HL-60/S4 treated with phorbol 12-myristate 13-acetate at 8.2 ng/mL for 4 days and 3 days (cell line): ENCODE data around the gene CYP2W1.
"Not testable (repeated sequence)": the region's sequence is repeated elsewhere in the genome, so short reads cannot be mapped to it uniquely, and the experiment has no call there.

Experiments
- in situ Hi-C: fragments of 300-500 bp; cut with MboI; formaldehyde crosslinking; loops from 2 replicates; pipeline ENCODE4 v1.15.0; 2022; ENCODE audit warnings: low sequenced_read_pairs

The CYP2W1 gene

DNA sequence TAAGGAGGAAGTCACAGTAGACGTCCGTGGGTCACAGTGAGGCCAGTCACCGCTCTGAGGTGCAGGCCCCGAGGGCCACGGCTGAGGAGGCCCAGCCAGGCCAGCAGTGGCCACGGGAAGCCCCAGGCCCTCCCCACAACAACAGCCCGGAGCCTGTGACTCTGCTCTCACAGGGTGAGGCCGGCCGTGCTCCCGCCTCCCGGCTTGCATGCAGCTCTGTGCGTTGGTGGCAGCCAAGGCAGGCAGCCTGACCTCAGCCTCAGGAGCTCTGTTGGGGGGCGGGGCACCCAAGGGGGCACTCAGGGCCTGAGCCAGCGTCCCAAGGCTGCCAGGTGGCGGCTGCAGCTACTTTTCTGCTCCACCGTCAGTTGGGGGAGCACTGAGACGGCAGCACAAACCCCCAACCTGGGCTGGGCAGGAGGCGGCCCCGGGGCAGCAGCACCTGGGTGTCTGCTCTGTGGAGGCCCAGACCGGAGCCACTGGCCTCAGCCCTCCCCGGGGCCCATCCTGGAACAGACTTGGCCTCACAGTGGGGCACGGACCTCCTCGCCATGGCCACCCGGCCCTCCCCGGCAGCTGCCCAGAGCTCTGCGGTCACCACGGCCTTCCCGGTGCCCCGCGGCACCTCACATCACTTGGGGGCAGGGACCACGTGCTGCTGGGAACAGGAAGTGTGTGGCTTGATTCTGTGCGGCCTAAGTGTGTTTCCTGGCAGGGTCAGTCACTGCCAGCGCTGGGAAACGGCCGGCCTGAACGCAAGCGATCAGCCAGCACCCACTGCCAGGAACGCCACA lies 13.3 kb downstream of the CYP2W1 start:
- in situ Hi-C loops, result no loop called here

DNA sequence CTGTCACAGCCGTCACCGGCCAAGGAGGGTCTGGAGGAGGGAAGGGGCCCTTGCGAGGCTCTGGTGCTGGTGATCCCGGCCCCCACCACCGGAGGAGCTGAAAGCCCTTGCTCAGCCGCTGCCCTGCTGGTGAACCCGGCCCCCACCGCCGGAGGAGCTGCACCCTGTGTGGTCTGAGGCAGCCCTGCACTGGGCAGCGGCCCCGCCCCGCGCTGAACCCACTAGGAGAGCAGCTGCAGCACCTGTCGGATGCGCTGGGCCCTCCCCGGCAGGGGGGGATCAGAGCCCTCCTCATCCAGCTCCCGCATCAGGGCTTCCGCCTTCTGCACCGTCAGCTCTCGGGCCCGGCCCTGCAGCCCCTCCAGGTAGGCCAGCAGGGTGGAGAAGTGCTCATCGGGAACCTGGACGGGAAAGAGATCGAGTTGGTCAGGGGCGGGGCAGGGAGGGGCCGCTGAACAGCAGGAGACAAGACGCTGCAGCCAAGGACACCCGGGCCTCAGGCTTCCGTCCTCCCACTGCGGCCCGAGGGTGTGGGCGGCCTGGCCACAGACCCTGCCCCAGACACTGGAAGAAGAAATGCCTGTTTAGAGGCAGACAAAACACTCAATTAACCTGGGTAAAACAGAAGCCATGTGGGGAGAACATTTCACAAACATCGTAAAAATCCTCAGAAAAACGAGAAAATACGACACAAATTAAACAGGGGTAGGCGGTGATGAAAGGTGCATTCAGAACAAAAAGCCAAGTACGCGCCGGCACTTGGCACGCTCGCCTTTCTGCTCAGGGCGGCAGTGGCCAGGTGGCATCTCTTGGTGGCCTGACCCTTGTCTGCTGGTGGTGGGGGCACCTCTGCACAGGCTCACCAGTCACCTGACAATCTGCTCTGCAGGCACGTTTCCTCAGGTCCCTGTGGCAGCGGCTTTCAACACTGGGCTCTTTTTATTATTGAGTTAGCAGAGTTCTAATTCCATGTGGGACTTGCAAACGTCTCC lies 14.7 kb downstream of the CYP2W1 start:
- in situ Hi-C loops, result no loop called here

DNA sequence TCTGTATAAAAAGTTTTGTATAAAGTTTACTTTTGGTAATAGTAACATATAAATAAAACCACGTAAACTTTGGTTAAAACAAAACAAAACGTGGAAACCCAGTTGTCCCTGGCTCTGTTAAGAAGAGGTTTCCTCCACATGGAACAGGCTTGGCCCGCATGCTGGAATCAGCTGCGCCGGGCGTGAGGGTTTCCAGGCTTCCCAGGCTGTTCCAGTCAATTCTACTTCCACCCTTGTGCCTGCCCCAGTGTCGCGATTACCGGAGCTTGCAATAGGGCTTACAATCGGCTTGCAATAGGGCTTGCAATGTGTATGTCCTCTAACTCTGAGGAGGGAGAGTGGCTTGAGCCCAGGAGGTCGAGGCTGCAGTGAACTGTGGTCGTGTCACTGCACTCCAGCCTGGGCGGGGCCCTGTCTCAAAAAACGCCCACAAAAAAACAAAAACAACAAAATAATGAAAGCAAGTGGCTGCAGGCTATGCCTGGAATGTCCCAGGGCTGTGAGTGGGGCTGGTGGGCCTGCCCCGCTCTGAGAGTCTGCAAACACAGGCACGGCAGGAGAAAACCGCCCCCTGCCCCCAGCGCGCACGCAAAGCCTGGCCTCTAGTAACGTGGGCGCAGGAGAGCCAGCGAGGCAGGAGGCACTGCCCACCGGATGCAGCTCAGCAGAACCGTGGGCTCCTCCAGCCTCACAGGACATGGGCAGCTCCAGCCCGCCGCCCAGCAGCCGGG lies 16.3 kb downstream of the CYP2W1 start:
- in situ Hi-C loops, result no loop called here

DNA sequence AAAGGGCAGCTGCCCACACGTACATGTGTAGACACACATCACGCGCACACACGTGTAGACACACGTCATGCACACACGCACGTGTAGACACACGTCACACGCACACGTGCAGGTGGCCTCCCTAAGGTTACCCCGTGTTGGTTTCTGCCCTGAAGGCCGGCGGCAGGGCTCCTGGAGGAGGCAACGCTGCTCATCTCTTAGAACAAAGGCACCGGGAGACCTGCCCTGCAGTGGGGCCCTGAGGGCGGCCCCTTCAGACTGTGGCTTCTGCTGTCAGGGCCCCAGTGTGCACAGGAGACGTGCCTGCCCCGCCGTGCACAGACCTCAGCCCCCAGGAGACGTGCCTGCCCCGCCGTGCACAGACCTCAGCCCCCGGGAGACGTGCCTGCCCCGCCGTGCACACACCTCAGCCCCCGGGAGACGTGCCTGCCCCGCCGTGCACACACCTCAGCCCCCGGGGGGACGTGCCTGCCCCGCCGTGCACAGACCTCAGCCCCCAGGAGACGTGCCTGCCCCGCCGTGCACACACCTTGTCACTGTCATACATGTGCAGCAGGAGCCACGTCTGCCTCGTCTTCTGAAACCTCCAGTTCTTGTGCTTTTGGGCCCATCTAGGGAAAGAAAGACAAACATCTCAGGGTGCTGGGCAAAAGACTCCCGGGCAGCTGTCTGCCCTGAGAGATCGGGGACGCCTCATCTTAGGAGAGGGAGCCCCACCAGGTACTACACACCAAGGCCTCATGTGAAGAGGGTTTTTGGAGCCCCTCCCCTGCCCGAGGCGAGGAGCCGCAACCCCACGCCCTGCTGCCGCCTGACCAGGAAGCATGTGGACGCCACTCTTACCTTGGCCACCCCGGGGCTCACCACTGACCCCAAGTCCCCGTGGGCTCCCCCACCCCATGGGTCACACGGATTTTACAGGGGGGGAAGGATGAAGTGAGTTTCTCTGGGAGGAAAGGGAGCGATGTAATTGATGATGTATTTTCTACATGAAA lies 17.3 kb downstream of the CYP2W1 start:
- in situ Hi-C loops, result no loop called here

DNA sequence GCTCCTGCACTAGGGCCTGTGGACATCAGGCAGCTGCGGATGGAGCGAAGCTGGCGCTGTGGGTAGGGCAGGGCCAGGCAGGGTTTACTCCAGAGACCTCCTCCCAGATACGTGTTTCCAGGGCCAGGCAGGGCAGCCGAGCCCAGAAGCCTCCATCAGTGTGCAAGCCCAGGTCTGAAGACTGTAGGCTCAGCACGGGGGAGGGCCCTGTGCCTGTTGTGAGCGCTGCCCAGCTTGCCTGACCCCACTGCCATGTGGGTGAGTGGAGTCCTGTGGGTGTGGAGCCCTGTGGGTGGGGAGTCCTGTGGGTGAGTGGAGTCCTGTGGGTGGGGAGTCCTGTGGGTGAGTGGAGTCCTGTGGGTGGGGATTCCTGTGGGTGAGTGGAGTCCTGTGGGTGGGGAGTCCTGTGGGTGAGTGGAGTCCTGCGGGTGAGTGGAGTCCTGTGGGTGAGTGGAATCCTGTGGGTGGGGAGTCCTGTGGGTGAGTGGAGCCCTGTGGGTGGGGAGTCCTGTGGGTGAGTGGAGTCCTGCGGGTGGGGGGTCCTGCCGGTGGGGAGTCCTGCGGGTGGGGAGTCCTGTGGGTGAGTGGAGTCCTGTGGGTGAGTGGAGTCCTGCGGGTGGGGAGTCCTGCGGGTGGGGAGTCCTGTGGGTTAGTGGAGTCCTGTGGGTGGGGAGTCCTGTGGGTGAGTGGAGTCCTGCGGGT lies 18.2 kb downstream of the CYP2W1 start:
- in situ Hi-C loops, result not testable (repeated sequence)

DNA sequence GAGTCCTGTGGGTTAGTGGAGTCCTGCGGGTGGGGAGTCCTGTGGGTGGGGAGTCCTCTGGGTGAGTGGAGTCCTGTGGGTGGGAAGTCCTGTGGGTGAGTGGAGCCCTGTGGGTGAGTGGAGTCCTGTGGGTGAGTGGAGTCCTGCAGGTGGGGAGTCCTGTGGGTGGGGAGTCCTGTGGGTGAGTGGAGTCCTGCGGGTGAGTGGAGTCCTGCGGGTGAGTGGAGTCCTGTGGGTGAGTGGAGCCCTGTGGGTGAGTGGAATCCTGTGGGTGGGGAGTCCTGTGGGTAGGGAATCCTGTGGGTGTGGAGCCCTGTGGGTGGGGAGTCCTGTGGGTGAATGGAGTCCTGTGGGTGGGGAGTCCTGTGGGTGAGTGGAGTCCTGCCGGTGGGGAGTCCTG lies 19.0 kb downstream of the CYP2W1 start:
- in situ Hi-C loops, result not testable (repeated sequence)

DNA sequence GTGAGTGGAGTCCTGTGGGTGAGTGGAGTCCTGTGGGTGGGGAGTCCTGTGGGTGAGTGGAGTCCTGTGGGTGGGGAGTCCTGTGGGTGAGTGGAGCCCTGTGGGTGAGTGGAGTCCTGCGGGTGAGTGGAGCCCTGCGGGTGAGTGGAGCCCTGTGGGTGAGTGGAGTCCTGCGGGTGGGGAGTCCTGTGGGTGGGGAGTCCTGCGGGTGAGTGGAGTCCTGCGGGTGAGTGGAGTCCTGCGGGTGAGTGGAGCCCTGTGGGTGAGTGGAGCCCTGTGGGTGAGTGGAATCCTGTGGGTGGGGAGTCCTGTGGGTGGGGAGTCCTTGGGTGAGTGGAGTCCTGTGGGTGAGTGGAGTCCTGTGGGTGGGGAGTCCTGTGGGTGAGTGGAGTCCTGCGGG lies 19.5 kb downstream of the CYP2W1 start:
- in situ Hi-C loops, result not testable (repeated sequence)

DNA sequence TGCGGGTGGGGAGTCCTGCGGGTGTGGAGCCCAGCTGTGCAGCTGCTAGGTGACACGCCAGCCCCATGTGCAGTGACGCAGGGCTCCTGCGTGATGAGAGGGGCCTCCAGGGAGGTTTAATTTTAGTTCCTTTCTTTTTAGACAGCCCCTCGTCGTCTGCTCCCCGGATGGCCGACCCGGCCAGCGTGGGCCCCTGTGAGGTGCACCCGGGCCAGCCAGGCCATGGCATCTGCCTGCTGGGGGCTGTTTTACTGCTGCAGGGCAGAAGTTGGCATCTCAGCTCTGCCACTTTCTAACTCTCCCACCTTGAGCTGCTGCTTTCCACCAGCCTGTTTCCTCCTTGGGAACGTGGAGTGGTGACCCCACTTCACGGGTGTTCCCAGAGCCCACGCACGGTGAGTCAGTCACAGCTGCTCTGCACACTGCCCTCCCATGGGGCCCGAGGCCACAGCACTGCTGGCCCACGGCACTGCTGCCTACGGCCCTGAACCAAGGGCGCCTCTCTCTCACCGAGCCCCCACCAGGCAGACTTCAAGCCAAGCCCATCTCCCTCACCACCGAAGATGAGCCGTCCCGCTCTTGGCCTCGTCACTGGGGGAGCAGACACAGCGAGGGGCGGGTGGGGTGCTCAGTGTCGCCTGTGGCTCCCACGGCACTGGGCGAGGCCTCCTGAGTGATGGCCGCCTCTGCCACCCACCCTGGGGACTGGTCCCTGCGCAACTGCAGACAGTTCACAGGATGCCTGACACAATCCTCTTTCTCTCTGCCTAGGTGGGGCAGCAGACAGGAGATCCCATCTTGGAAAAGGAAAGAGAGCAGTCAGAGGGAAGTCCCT lies 21.3 kb downstream of the CYP2W1 start:
- in situ Hi-C loops, result no loop called here

DNA sequence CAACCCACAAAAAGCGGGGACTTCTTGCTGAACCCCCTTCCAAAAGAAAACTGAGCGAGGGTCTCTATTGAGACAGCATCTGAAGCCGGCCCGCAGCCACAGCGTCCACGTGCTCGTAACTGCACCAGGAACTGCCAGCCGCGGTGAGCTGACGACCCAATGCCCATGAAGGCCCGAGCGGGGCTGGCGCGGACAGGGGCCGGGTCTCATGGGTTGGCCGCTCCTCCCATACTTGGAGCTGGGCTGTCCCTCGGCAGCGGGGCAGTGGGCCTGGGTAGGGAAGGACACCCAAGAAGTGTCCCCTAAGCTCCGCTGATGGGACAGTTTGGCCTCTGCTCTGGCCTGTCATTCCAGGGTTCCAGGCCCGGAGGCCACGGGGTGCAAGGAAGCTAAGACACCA lies 22.3 kb downstream of the CYP2W1 start:
- in situ Hi-C loops, result no loop called here

DNA sequence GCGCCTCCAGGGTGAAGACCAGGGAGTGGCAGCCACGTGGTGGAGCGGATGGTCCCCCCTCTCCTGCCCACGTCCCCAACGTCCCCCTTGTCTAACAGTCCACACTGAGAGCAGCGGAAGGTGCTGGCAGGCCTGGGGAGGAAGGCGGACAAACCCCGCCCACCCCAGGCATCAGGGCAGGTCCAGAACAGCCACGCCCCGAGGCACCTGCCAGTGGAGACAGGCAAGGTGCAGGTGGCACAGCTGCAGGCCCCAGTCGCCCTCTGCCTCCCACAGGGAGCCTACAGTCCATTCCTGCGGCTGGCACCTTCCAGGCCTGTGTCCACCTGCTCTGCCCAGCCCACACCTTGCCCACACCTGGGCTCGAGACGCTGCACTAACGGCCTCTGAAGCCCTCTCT lies 24.9 kb downstream of the CYP2W1 start:
- in situ Hi-C loops, result no loop called here

DNA sequence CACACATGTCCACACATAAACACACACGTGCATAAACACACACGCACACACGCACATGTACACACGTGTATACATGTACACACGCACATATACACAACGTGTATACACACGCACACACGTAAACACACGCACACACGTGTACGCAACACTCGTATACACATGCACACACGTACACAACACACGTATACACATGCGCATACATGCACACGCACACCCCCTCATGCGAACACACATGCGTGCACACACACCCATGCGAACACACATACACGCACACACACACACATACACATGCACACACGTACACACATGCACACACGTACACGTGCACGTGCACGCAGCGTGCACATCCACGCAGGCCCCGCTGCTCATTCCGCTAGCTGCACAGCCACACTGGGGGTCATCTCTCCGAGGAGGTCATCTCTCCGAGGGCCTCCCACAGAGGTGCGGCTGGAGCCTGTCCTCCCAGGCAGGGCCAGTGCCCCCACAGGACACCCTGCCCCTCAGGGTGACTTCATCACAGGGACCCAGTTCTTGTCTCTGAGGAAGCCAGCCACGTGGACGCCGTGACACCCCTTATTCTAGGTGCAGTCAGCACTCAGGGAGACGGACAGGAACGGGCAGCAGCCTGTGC lies 25.9 kb downstream of the CYP2W1 start:
- in situ Hi-C loops, result no loop called here

DNA sequence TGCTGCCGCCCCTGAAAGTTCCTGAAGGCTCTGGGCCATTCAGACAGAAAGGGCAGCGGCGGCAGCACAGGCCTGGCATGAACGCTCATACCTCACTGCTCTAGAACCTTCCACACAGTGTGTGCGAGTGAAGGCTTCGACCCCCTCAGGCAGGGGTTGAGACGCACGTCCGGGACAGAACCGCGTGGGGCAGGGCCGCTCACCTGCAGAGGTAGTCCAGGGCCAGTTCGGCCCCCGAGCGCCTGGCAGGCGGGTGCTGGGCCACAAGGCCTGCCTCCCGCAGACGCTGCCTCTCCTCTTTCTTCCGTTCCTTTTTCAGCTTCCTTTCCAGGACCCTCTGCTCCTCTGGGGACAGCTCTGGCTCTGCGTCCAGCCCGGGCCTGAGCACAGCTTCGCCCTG lies 26.8 kb downstream of the CYP2W1 start:
- in situ Hi-C loops, result no loop called here

DNA sequence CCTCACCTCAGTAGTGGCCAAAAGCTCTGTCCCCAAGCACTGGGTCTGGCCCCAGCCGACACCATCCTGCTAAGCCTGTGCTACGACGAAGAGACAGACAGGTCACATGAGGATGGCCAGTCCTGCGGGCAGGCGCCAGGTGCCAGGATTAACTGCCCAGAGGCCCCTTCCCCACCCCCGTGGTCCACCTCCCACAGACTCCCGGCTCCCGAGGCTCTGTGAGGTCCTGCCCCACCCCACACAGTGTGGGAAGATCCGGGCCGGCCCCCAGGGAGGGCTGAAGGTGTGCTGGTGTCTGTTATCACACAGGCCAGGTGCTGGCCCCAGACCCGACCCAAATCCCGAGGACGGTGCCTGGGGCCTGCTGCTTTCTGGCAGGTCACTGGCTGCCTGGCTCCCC lies 27.2 kb downstream of the CYP2W1 start:
- in situ Hi-C loops, result no loop called here

DNA sequence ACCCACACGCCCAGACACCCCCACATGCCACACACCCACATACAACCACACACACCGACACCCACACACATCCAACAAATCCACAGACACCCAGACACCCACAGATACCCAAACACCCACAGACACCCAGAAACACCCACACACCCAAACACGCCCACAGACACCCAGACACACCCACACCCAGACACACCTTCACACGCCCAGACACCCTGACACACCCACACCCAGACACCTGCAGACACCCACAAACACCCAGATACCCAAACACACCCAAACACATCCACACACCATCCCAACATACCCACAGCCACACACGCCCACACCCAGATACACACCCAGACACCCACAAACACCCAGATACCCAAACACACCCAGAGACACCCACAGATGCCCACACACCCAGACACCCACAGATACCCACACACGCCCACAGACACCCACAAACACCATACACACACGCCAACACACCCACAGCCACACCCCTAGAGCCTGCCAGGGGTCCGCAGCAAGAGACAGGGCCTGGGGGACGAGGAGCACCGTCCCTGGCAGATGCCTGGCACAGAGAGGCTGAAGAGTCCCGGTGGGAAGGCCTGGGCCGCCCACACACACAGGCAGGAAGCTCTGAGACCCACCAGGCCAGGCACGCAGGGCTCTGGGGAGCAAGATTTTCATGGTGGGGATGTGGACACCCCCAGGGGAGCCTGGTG lies 28.5 kb downstream of the CYP2W1 start:
- in situ Hi-C loops, result no loop called here

DNA sequence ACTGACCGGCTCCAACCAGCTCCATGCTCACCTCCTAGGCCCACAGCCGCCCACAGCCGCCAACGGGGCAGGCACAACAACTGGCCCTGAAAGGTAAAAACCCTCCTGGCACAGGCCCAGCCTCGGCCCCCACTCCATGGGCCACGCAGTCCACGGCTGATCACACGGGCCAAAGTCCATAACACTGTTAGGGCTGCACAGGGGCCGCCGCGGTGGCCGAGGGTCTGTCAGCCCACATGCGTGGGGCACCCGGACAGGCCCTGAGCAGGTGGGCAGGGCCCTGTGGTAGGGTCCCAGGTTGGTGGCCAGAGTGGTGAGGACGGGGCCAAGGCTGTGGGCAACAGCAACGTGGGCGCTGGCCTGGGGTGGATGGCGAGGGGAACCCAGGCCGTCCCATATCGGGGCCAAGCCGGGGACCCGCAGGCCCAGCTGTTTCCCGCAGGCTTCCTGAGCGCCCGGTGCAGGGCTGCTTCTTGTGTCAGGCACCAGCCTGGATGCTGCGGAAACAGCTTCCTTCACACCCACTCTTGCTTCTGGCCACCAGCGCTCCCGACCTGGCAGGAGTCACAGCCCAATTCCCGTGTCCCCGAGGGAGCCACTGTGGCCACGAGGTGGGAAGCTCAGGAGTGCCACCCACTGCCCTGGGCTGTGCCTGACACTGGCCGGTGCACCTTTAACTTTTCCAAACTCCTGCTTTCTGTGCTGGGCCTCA lies 29.2 kb downstream of the CYP2W1 start:
- in situ Hi-C loops, result no loop called here

DNA sequence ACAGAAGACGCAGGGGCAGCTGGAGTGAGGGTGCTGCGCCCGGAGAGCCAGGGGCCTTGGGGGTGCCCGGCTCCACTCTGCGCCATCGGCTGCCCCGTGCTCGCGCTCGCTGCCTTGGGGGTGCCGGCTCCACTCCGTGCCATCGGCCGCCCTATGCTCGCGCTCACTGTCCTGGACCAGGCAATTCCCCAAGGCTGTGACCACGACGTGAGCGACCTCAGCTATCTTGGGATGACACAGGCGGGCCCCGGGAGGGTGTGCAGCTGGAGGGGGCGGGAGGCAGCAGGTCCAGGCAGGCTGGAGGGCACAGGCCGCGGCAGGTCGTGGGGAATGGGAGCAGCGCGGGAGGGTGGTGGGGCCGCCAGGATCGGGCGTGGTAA lies 29.7 kb downstream of the CYP2W1 start:
- in situ Hi-C loops, result no loop called here

DNA sequence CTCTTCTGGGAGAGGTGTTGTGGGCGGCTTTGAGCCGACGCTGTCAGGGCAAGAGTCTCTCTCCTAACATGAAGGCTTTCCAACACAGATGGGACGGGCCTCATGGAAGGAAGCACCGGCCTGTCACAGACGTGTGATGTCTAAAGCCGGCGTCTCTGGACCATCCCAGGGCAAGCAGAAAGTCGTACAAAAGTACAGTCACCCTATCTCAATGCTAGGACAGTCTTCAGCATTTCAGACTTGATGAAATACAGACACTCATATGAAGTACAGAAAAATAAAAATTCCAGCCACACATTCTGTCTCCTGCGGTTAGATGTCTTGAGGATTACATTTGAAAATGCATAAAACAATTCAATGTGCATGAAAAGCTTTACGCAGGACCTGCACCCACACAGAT lies 30.6 kb downstream of the CYP2W1 start:
- in situ Hi-C loops, result no loop called here
